CD1c-positive myeloid dendritic cell (primary cell): ENCODE results near the gene SRMS.

Experiments
- DNase-seq: peaks from one replicate; pipeline ENCODE4 v3.0.0-alpha.2; 2016; ENCODE audit errors: extremely low spot score

Gene SRMS, protein sequence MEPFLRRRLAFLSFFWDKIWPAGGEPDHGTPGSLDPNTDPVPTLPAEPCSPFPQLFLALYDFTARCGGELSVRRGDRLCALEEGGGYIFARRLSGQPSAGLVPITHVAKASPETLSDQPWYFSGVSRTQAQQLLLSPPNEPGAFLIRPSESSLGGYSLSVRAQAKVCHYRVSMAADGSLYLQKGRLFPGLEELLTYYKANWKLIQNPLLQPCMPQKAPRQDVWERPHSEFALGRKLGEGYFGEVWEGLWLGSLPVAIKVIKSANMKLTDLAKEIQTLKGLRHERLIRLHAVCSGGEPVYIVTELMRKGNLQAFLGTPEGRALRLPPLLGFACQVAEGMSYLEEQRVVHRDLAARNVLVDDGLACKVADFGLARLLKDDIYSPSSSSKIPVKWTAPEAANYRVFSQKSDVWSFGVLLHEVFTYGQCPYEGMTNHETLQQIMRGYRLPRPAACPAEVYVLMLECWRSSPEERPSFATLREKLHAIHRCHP

DNA sequence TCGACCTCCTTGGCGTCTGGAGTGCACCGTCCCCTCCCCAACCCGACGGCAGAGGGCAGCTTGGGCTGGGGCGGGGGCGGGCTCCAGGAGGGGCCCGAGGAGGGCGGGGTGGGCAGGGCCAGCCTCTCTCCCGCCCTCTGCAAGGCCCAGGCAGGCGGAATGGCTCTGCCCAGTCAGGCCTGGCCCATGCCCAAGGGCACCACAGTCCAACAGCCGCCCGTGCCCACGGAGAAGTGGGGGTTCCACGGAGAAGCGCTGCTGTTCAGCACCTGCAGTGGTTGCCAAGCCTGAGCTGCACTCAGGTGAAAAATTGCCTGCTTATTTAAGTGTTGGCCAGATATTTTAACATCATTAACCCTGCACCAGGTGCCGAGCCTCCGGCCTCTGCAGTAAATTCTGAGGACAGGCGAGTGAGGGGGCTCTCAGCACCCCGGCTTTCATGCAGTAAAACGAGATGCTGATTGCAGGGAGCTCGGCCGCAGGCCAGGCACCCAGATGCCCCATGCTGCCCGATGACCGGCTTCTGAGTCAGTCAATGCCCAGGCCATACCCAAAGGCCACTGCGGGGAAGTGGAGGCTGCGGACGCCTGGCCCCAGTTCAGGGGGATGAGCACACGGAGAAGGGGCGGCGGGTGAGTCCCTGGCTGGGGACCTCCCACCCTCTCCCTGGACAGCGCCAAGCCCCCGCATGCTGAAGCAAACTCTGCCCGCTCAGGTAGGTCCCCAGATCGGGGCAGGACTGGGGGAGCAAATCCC is at the start of gene SRMS:
Gene SRMS (minus strand): TSS at position 25 of the 756 bp plus-strand sequence. CDS start 286 bp downstream, outside the sequence.
- no peak for DNase-seq

DNA sequence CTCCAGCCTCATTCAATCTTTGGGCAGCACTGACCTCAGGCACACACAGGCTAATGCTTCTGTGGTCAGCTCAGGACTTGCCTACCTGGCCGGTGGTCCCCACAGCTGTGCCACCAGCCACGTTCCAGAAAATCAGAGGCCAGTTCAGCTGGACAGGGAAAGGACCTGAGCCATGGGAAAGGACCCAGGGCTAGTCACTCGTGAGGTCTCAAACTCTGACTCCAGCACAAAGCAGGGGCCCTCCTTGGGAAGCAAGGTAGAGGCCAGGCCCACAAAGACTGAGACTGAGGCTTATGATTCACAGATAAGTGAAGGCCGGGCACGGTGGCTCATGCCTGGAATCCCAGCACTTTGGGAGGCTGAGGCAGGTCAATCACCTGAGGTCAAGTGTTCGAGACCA is 48.9 kb upstream of the SRMS start:
- no peak for DNase-seq

DNA sequence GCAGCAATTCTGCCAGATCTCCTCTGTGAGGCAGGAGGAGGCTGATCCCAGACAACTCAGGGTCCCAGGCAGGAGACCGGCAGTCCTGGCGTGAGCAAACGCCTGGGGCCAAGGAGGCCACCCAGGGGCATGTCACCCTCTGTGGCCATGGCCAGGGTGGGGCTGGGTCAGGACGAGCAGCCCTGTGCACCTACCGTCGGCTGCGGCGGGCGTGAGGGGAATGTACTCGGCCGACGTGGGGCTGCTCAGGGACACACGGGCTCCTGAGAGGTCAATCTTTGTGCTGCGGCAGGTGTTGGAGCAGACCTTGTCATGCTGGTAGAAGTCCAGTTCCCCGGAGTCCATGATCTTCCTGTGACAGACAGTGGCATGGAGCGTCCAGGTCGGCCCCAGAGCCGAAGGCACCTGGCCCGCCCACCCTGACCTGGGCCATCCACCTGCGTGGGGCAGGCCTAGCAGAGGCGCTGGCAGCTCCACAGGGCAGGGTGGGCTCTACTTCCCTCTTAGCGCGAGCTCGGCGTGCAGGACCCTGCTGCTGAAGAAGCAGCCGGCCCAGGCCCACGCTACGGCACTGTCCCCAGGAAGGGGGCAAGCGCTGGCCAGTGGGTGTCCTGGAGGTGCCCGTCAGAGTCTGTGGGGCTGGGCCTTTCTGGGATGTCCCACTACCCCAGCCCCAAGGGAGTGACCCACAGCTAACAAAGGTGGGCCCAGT is 48.0 kb upstream of the SRMS start:
- no peak for DNase-seq

DNA sequence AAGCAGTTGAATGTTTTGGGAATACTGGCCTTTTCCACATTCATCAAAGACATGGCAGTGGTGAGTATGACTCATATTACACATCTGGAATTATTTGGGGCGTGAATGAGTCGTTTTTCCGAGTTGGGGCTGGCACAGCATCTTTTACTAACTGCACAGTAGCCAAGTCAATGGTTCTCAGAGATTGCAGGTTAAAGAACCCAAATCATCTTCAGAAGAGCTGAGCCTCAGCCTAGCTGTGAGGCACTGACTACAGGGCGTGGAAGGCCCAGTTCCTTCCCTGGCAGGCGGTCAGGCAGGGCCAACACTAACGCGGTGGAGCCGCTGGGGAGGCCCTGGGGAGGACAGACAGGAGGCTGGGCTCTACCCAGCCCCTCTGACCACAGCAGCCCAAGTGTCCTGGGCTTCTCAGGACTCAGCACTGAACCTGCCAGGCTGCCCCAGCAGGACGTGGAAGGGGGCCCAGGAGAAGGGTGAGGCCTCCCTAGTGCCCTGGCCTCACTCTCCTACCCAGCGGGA is 46.6 kb upstream of the SRMS start:
- no peak for DNase-seq

DNA sequence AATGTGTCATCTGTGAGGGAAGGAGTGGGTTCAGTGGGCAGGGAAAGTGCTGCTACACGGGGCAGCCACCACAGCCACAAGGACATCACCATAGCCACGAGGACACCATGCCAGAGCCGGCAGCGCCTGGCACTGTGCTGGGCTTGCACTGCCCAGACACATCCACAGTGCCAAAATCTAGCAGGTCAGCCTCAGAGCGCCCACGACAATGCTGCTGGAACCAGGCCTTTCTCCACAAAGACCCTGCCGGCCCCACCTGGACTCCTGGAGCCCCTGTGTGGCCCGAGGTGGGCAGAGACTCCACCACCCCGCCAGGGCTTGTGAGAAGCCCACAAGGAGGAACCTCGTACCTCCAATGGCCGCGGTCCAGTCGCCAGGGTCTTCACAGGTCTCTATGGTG is 45.1 kb upstream of the SRMS start:
- no peak for DNase-seq

DNA sequence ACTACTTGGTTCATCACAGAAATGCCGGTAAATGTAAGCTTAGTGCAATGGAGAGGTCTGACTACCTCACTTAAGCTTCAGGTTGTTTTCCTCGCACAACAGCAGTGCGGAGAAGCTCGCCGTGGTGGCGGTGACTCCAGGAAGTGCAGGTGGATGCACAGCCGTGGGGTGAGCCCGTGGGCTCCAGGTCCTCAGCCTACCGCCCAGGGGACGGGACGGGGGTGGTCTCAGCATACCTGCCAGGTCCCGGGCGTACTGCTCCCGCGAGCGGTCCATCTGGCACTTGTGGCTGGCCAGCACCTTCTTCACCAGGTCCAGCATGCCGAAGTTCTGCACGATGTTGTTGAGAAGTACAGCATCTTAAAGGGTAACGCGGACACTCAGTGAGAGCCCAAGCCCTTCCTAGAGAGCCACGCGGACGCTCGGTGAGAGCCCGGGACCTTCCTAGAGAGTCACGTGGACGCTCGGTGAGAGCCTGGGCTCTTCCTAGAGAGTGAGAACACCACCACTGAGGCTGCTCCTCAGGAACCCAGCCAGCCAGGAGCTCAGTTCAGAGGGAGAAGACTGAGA is 44.3 kb upstream of the SRMS start:
- no peak for DNase-seq

DNA sequence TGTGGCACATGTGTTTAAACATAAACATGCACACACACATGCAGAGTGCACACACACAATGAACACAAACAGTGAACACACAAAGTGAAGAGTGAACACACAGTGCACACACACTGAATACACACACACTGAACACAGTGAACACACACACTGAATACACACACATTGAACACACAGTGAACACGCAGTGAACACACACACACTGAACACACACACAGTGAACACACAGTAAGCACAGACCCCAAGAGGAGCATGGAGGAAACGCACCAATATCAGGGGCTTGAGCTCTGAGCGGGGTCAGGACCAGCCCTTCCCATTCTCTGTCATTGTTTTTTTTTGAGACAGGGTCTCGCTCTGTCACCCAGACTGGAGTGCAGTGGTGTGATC is 43.6 kb upstream of the SRMS start:
- DNase-seq, result no peak

DNA sequence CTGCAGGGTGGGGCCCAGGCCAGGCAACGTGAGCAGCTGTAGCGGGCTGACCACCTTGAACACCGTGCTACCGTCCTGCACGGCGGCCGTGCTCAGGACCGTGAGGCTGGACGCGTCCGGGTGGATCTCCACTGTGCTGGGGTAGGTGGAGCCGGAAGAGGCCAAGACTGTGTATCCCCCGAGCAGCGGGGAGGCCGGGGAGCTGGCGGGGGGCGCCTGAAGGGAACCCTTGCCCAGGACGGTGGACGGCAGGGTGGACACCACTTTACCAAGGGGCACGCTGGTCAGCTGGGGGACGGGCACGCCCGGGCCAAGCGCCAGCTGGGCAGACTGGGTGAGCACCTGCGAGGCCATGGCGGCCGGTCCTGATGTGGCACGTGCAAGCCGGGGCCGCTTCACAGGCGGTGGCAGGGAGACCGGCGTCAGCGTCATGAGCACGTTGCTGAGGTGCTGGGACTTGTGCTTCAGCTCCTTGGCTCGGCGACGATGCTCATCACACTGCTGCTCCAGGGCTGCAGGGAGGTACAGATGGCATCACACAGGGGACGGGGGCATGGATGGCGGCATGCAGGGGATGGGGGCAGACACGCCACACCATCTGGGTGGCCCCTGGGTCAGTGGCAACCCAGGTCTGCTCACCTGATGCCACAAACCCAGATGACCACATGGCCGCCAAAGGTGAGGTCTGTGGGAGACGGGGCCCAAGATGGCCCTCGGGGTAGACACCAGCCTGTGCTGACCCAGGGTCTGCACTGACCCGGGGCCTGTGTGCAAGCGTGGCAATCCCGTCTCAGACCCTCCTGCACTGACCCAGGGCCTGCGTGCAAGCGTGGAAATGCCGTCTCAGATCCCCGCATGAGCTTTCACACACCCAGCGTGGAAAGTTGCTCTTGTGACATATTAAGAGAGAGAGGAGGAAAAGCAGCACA is 42.9 kb upstream of the SRMS start:
- no peak for DNase-seq

DNA sequence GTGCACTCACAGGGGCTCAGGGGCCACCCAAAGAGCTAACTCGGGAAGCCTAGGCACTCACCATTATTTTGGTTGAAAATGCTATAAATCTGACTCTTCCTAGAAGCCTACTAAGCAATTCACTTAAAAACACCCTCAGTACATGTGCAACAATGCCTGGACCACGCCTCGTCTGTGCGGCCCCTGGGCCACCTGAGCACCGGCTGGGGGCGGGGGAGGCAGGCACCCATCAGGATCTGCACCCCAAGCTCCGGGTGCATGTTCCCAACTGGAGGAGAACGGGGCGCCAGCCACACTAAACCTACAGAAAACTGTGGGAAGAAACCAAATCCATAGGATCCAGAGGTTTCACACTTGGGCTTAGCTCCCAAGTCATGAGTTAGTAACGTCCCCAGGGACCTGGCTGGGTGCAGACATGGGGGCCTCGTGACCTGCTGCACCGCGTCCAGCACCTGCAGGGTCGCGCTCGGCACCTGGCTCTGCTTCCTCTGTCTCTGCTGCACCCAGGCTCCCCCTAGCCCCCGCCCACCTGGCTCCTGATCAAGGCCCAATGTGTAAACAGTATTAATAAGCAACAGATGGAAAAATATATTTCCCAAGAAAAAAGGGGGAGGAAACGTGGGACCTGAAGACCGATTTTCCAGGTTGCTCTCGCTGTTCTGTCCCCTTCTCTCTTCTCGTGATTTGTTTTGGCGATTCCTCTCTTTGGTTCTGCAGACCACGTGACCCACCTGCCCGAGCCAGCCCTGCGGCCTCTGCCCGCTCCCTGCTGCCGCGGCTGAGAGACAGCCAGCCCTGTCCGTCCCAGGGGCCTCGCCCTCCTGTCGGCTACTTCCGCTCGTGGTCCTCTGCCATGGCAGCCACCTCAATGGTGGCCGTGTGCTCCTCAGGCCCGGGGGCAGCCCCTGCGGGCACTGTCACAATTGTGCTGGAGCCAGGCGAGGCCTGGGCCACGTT is 42.0 kb upstream of the SRMS start:
- no peak for DNase-seq

DNA sequence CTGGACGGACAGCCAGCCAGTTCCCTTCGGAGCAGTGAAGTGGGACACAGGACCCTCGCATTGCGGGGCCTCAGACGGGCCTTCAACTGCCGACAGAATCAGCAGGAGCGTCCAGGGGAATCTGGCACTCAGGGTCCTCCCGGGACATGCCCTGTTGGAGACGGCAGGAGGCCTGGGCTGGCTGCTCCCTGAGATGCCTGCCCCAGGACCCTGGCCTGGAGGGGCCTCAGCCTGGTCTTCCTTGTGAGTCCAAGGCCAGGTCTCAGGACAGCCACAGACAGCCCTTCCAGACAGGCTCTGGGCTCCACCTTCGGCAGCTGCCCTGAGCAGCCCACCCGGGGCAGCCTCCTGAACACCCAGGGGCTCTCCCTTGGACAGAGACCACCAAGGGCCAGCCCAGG is 41.1 kb upstream of the SRMS start:
- no peak for DNase-seq

DNA sequence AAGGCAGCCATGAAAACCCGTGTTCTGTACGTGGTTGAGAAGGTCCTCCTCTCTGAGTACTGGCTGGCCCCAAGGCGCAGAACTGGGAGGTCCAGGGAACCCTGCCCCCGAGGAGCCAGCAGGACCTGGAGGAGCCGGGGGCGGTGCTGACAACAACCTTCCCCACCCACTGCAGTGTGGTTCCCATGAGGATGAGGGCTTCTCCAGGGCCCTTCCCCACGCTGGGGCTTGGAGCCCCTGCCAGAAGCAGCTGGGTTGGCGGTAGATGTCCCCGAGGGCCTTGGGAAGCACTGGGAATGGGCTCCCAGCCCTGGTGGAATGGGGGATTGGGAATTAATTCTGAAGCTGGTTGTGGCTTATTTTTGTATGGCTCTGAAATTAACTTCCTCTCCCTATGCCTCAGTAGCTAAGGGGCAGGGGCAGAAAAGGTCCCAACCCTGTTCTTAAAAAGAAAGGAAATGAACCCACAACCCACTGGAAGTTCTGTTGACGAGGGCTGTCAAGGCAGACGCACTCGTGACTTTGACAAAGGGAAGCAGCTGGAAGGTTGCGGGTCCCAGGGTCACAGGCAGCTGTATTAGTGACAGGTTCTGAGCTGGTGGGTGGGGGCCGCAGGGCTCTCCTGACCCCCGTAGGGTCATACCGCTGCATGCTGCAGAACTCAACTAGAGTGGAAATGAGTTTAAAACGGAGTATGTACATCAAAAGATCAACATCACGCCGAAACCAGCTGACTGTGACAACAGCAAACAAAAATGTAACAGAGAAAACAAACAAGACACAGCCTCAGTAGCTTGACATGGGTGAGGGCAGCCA is 40.4 kb upstream of the SRMS start:
- peak; percentile 63 for DNase-seq

DNA sequence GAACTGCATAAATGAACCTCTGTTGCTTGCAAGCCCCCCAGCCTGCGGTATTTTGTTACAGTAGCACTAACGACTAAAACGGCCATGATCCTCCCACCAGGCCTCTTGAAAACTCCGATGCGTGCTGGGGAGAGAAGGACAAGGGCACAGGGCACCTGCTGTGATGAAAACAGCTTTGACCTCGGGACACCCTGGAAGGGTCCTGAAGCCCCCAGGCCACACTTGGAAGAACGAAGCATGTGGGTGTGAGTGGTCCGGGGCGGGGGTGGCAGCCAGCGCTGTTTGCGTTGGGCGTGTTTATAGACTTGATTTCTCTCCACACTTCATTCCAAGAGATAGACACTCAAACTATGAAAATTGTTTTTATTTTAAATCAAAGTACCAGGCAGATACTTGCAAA is 39.7 kb upstream of the SRMS start:
- no peak for DNase-seq

DNA sequence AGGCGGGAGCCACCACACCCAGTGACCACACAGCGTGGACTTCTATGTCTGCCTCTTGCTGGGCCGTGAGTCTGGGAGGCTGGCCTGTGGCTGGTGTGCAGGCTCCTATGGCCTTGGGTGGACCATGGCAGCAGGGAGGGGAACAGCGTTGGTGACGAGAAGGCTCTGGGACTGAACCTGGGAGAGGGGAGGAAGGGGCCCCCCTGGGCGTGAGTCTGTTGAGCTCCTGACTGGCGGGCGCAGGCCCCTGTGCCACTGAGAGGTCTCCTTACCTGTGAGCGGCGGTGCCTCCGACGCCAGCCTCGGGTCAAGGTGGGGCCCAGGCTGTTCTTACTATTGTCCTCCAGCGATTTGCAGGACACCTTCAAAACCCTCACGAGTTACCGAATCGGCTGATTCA is 39.2 kb upstream of the SRMS start:
- no peak for DNase-seq

DNA sequence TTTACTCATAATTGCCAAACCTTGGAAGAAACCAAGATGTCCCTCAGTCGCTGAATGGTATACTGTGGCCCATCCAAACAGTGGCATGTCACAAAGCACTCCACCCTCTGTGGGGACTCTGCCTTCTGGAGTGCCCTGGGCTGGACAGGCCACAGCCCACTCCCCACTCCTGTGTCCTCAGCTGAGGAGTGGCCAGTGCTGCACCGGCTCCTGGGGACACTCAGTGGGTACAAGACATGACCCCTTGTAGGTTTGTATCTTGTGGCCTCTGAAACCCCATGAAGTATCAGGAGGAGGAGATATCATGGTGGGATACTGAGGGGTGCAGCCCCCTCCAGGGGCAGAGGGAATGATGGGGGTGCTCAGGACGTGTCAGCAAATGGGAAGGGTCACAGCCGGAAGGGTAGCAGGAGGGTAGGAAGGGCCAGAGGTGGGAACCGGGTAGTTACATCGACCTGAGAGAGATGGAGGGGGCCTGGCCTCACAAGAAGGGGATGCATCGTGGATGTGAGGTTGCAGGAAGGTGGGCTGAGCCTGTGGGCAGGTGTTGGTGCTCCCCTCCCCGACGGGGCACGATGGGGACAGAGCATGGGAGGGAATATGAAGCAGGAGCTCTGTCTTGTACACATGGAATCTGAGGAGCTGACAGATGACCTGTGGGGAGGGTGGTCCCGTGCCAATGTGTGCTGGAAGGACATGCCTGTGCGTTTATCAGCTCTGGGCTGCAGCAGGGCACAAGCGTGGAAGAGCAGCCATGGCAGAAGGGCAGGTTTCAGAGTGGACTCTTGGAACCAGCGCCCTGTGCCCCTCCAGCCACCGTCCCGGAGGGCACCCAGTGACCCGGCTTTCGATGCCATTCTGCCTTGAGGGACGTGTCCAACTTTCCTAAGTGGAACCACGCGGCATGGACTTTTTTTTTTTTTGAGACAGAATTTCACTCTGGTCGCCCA is 38.3 kb upstream of the SRMS start:
- no peak for DNase-seq

DNA sequence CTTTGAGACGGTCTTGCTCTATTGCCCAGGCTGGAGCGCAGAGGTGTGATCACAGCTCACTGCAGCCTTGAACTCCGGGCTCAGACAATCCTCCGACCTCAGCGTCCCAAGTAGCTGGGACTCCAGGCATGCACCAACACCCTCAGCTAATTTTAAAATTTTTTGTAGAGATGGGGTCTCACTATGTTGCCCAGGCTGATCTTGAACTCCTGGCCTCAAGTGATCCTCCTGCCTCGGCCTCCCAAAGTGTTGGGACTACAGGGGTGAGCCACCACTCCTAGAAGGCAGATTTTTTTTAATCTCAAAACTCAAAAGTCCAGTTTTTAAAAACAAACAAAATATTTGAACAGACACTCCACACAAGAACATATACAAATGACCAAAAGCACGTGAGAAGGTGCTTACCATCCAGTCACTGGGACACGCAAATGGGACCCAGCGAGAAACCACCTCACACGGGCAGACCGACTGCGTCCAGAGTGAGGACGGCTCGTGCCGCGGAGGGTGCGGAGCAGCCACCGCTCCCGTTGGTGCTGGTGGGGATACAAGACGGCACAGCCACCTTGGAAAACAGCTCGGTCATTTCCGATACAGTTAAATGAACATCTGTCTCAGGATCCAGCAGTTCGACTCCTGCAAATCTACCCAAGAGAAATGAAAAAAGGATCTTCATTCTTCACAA is 35.0 kb upstream of the SRMS start:
- no peak for DNase-seq

DNA sequence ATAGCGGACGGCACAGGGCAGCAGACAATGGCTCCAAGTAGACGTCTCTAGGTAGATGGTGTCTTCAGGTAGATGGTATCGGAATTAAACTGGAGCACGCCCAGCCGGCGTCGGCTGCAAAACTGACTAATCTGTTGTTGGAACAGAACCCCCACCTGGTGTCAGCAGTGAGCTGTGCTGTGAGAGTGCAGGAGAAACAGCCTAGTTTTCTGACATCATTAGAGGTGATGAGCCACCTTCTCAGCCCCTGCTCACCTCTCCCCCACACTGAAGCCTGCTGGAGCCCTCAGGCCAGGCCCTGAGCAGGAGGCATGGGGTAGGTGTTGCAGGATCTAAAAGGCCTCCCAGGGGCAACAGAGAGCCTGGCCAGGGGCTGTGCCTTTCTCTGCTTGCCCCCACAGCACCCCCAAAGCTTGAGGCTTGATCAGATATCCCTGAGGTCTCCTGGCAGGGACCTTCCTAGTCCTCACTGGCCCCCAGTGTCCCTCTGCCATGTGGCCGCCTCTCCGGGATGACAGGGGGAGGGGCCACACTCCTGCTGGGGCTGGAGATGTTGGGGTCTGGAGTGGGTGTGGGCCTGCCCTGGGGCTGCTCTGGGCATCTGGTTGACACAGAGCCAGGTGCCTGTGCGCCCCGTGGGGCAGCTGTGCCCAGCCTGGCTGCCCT is 33.4 kb upstream of the SRMS start:
- DNase-seq, result peak; percentile 63
